GM13976 (cell line): ENCODE measurements around the gene SIK3.
"Not testable (repeated sequence)": the region's sequence is repeated elsewhere in the genome, so short reads cannot be mapped to it uniquely, and the experiment has no call there.

Experiments used
- DNase-seq: peaks from one replicate; pipeline ENCODE4 v3.0.0; 2012; ENCODE audit warnings: low spot score
- CTCF ChIP-seq: IDR thresholded peaks from 2 replicates; pipeline ENCODE4 v1.5.1; 2012; ENCODE audit warnings: borderline replicate concordance, mild to moderate bottlenecking; ENCODE audit not compliant: insufficient read depth; ENCODE audit errors: extremely low read depth, missing control alignments, control extremely low read depth
- in situ Hi-C: fragments of 300-500 bp; cut with MboI; formaldehyde crosslinking; loops from one replicate; pipeline ENCODE4 v1.12.0; 2022; ENCODE audit warnings: low sequenced_read_pairs, mixed read lengths, inconsistent platforms; ENCODE audit not compliant: unreplicated experiment

Gene SIK3

GRCh38 chr11:117055469-117055868 is 42.8 kb downstream of the SIK3 start:
- DNase-seq = no peak
- TF ChIP-seq CTCF = no peak
- in situ Hi-C loops = no loop called here

GRCh38 chr11:117054382-117054781 is 43.8 kb downstream of the SIK3 start:
- TF ChIP-seq CTCF = no peak
- in situ Hi-C loops = no loop called here
- no peak for DNase-seq

- TF ChIP-seq CTCF = no peak
- no peak for DNase-seq
- in situ Hi-C loops = no loop called here
Measured at GRCh38 chr11:117052196-117053149, 45.8 kb downstream of the SIK3 start.

GRCh38 chr11:117050121-117050520 is 48.1 kb downstream of the SIK3 start:
- in situ Hi-C loops, DNase-seq: not testable (repeated sequence)

GRCh38 chr11:117046627-117047026 is 51.6 kb downstream of the SIK3 start:
- DNase-seq, in situ Hi-C loops: not testable (repeated sequence)

- in situ Hi-C loops = no loop called here
- DNase-seq = no peak
- TF ChIP-seq CTCF = no peak
Measured at GRCh38 chr11:117045956-117046355, 52.3 kb downstream of the SIK3 start.

GRCh38 chr11:117045196-117045595 is 53.0 kb downstream of the SIK3 start:
- no peak for TF ChIP-seq CTCF
- in situ Hi-C loops = no loop called here
- DNase-seq = no peak
